Suprapubic skin (tissue), 4 donors: Measurements from ENCODE around the gene CAV1. TPM values are rescaled to one million over a fixed set of nuclear protein-coding genes. Genes with fewer than 3 reads are reported as not detected.

ENCODE experiments used
- DNase-seq, 2 donors: peaks; one replicate each; pipeline ENCODE4 v3.0.0-alpha.2; 2019; ENCODE audit warnings: low spot score in 2 of 2
- H3K27ac ChIP-seq: fragments of 200-600 bp; sonication (generic); one replicate; pipeline ENCODE4 v1.5.1; 2019
- H3K27me3 ChIP-seq: fragments of 200-600 bp; sonication (generic); one replicate; pipeline ENCODE4 v1.5.1; 2019
- H3K36me3 ChIP-seq: fragments of 200-600 bp; sonication (generic); one replicate; pipeline ENCODE4 v1.5.1; 2019
- H3K4me1 ChIP-seq: fragments of 200-600 bp; sonication (generic); one replicate; pipeline ENCODE4 v1.5.1; 2019
- H3K4me3 ChIP-seq: fragments of 200-600 bp; sonication (generic); one replicate; pipeline ENCODE4 v1.5.1; 2019; ENCODE audit warnings: mild to moderate bottlenecking
- H3K9me3 ChIP-seq: fragments of 200-600 bp; sonication (generic); one replicate; pipeline ENCODE4 v1.5.1; 2019
- EP300 ChIP-seq: sonication (generic); formaldehyde crosslinking; IDR thresholded peaks from one replicate; pipeline ENCODE4 v1.6.1; 2017; ENCODE audit warnings: antibody characterized with exemption
- POLR2A ChIP-seq, 2 donors: fragments of 450-650 bp; IDR thresholded peaks; one replicate each; pipeline ENCODE4 v1.6.1; 2017; ENCODE audit warnings: antibody characterized with exemption in 2 of 2, mild to moderate bottlenecking in 2 of 2, moderate library complexity in 2 of 2
- POLR2AphosphoS5 ChIP-seq, 3 donors: sonication (generic); formaldehyde crosslinking; IDR thresholded peaks; one replicate each; pipeline ENCODE4 v1.6.1; 2017; ENCODE audit warnings: antibody characterized with exemption in 3 of 3
- WGBS: methylation state at CpG from one replicate; pipeline ENCODE4 v1.1.5; 2018; 5-methylcytosine and 5-hydroxymethylcytosine counted together
- total RNA-seq, 4 donors: library from RNA; depleted of rRNA; stranded (reverse); fragments of >200 nt; gene quantifications; one replicate each; pipeline ENCODE4 v1.1.0, GENCODE V29; 2016
- TF ChIP-seq, protein P1 (sequence below), 2 donors: fragments of 200-600 bp in 1 of 2; fragments of 450-650 bp in 1 of 2; sonication (generic) in 1 of 2; IDR thresholded peaks; one replicate each; pipeline ENCODE4 v1.5.1; 2016 to 2019; ENCODE audit warnings: antibody characterized with exemption in 2 of 2, mild to moderate bottlenecking in 1 of 2, moderate library complexity in 1 of 2

Gene CAV1
- total RNA-seq, 4 donors from 2014 or later, result 123 to 215 (median 187) TPM

GRCh38 chr7:116500078-116500853, 24.6 kb upstream of the CAV1 start:
- Histone ChIP-seq H3K27me3 (no peaks in the 10 kb centered on the region), H3K36me3 (no peaks in the 10 kb centered on the region), H3K9me3 (no peaks in the 10 kb centered on the region), H3K27ac (peak overlapping the region; percentile 99), H3K4me3 (peak overlapping the region; percentile 89), H3K4me1 (peaks cover 43% of the 10 kb centered on the region)
- DNase-seq, result peak in 1 of 2 donors; percentile 81
- WGBS, result 4% methylated on average over 17 of the region's 36 CpGs
- TF ChIP-seq POLR2A (IDR thresholded peaks at IDR 0.05) (no peak), POLR2AphosphoS5 (IDR thresholded peaks at IDR 0.05) (peak in 1 of 3 donors; percentile 7)

GRCh38 chr7:116501425-116502167, 23.2 kb upstream of the CAV1 start:
- Histone ChIP-seq H3K27ac (peak overlapping the region; percentile 99), H3K36me3 (peaks cover 3% of the 10 kb centered on the region), H3K4me3 (peak overlapping the region; percentile 89), H3K4me1 (peaks cover 46% of the 10 kb centered on the region), H3K9me3 (no peaks in the 10 kb centered on the region), H3K27me3 (no peaks in the 10 kb centered on the region)
- no peak for DNase-seq
- 42% methylated on average over 5 of the region's 5 CpGs for WGBS
- TF ChIP-seq EP300 (no peak), POLR2A (IDR thresholded peaks at IDR 0.05) (no peak), POLR2AphosphoS5 (IDR thresholded peaks at IDR 0.05) (no peak)
- TF ChIP-seq, protein P1, sequence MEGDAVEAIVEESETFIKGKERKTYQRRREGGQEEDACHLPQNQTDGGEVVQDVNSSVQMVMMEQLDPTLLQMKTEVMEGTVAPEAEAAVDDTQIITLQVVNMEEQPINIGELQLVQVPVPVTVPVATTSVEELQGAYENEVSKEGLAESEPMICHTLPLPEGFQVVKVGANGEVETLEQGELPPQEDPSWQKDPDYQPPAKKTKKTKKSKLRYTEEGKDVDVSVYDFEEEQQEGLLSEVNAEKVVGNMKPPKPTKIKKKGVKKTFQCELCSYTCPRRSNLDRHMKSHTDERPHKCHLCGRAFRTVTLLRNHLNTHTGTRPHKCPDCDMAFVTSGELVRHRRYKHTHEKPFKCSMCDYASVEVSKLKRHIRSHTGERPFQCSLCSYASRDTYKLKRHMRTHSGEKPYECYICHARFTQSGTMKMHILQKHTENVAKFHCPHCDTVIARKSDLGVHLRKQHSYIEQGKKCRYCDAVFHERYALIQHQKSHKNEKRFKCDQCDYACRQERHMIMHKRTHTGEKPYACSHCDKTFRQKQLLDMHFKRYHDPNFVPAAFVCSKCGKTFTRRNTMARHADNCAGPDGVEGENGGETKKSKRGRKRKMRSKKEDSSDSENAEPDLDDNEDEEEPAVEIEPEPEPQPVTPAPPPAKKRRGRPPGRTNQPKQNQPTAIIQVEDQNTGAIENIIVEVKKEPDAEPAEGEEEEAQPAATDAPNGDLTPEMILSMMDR (IDR thresholded peaks at IDR 0.05), result no peak

GRCh38 chr7:116502201-116503096, 22.4 kb upstream of the CAV1 start:
- peak overlapping the region; percentile 21 for H3K4me3 ChIP-seq
- no peaks in the 10 kb centered on the region for H3K27me3 ChIP-seq
- H3K36me3 ChIP-seq, result peaks cover 12% of the 10 kb centered on the region
- no peak for DNase-seq
- WGBS, result 91% methylated on average over 2 of the region's 2 CpGs
- no peak for TF ChIP-seq POLR2AphosphoS5 (IDR thresholded peaks at IDR 0.05)
- TF ChIP-seq POLR2A (IDR thresholded peaks at IDR 0.05), result no peak
- no peak for TF ChIP-seq EP300
- TF ChIP-seq, protein P1 (IDR thresholded peaks at IDR 0.05), result no peak
- H3K9me3 ChIP-seq, result no peaks in the 10 kb centered on the region
- no peak overlapping the region for H3K27ac ChIP-seq
- H3K4me1 ChIP-seq, result peaks cover 46% of the 10 kb centered on the region

DNA sequence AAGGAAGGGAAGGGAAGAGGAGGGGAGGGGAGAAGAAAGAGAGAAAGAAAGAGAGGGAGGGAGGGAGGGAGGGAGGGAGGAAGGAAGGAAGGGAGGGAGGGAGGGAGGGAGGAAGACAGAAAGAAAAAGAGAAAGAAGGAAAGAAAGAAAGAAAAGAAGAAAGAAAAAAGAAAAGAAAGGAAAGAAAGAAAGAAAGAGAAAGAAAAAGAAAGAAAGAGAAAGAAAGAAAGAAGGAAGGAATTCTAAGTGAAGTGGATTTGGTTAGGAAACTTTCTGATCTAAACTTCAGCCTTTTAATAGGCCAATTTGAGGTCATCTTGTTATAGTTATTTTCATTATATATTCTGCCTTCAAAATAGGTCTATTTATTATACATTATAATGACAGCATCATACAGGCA, 21.0 kb upstream of the CAV1 start:
- Histone ChIP-seq H3K27me3 (no peaks in the 10 kb centered on the region), H3K36me3 (peaks cover 12% of the 10 kb centered on the region), H3K27ac (no peak overlapping the region), H3K9me3 (no peaks in the 10 kb centered on the region), H3K4me1 (peaks cover 46% of the 10 kb centered on the region), H3K4me3 (no peak overlapping the region)
- no peak for DNase-seq
- TF ChIP-seq, protein P1 (IDR thresholded peaks at IDR 0.05), result no peak
- no peak for TF ChIP-seq EP300
- no peak for TF ChIP-seq POLR2AphosphoS5 (IDR thresholded peaks at IDR 0.05)
- no peak for TF ChIP-seq POLR2A (IDR thresholded peaks at IDR 0.05)

DNA sequence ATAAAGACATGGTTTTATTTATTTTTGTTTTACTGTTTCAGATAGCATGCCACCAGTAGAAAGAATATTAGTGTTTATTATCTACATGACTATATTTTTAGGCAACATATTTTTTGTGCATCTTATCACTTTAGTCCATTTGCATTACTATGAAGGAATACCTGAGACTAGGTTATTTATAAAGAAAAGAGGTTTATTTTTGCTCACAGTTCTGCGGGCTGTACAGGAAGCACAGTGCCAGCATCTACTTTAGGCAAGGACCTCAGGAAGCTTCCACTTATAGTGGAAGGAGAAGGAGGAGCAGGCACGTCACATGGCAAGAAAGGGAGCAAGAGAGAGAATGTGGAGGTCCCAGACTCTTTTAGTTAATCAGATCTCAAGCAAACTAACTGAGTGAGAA, 19.6 kb upstream of the CAV1 start:
- DNase-seq, result no peak
- H3K4me1 ChIP-seq, result peaks cover 37% of the 10 kb centered on the region
- no peak for TF ChIP-seq EP300
- TF ChIP-seq, protein P1 (IDR thresholded peaks at IDR 0.05), result no peak
- TF ChIP-seq POLR2AphosphoS5 (IDR thresholded peaks at IDR 0.05), result no peak
- no peak for TF ChIP-seq POLR2A (IDR thresholded peaks at IDR 0.05)
- WGBS, result 94% methylated on average over 2 of the region's 2 CpGs
- no peaks in the 10 kb centered on the region for H3K9me3 ChIP-seq
- peaks cover 12% of the 10 kb centered on the region for H3K36me3 ChIP-seq
- no peak overlapping the region for H3K27ac ChIP-seq
- H3K4me3 ChIP-seq, result no peak overlapping the region
- H3K27me3 ChIP-seq, result no peaks in the 10 kb centered on the region
